Ishikawa (cell line): ENCODE data around the gene RFC1.

Experiments used
- CEBPB ChIP-seq: IDR thresholded peaks from 2 replicates; pipeline ENCODE4 v1.6.1; 2012
- EP300 ChIP-seq: IDR thresholded peaks from 2 replicates; pipeline ENCODE4 v1.6.1; 2012; ENCODE audit warnings: borderline replicate concordance
- FOXM1 ChIP-seq: IDR thresholded peaks from 2 replicates; pipeline ENCODE4 v1.6.1; 2012; ENCODE audit warnings: low read depth, borderline replicate concordance

- no peak for TF ChIP-seq CEBPB
- no peak; the same call in 1 of the 2 replicates for TF ChIP-seq FOXM1
- TF ChIP-seq EP300: no peak; the same call in 1 of the 2 replicates
Measured at GRCh38 chr4:39365830-39366771, at the start of gene RFC1.
